Cardiac muscle cell (in vitro differentiated cells and primary cell): Measurements from ENCODE around the gene FAT4. TPM values are rescaled to one million over a fixed set of nuclear protein-coding genes. Genes with fewer than 3 reads are reported as not detected.

ENCODE experiments used
- DNase-seq, 2 donors: peaks; one replicate each; pipeline versions ENCODE4 v3.0.0 to v3.0.0-alpha.2; 2010 to 2017; ENCODE audit warnings: low read depth in 1 of 2, low spot score in 1 of 2
- H3K27ac ChIP-seq: fragments of 200-600 bp; sonication (generic); 2 replicates; pipeline ENCODE4 v1.5.1; 2016
- H3K27me3 ChIP-seq: fragments of 200-600 bp; sonication (generic); 2 replicates; pipeline ENCODE4 v1.6.0; 2016; ENCODE audit warnings: control low read depth
- H3K36me3 ChIP-seq: fragments of 200-600 bp; sonication (generic); 2 replicates; pipeline ENCODE4 v1.5.1; 2016; ENCODE audit warnings: control low read depth
- H3K4me1 ChIP-seq: fragments of 200-600 bp; sonication (generic); 2 replicates; pipeline ENCODE4 v1.8.1; 2017; ENCODE audit warnings: low read depth, mild to moderate bottlenecking, mixed run types
- H3K4me3 ChIP-seq: fragments of 200-600 bp; sonication (generic); 2 replicates; pipeline ENCODE4 v1.5.1; 2016; ENCODE audit warnings: mild to moderate bottlenecking
- H3K9me3 ChIP-seq: fragments of 200-600 bp; sonication (generic); 2 replicates; pipeline ENCODE4 v1.5.1; 2017; ENCODE audit warnings: low read depth, mild to moderate bottlenecking, control low read depth
- polyA plus RNA-seq: library from polyadenylated mRNA; unstranded; fragments of >200 nt; fragmentation: Nextera tagmentation; extraction: Ambion mirVana; gene quantifications from 2 replicates; pipeline ENCODE4 v1.2.1, GENCODE V29; 2016
- total RNA-seq: library from RNA; depleted of rRNA; stranded (reverse); fragments of >200 nt; gene quantifications from 2 replicates; pipeline ENCODE4 v1.2.3, GENCODE V29; 2016
- TF ChIP-seq, protein P1 (sequence below): IDR thresholded peaks from 2 replicates; pipeline ENCODE4 v1.5.1; 2012; ENCODE audit warnings: low read depth, mild to moderate bottlenecking, low read length

FAT4 gene
- total and polyA plus RNA-seq, 2 experiments from 2014 or later = 1.0 to 5.6 TPM

DNA sequence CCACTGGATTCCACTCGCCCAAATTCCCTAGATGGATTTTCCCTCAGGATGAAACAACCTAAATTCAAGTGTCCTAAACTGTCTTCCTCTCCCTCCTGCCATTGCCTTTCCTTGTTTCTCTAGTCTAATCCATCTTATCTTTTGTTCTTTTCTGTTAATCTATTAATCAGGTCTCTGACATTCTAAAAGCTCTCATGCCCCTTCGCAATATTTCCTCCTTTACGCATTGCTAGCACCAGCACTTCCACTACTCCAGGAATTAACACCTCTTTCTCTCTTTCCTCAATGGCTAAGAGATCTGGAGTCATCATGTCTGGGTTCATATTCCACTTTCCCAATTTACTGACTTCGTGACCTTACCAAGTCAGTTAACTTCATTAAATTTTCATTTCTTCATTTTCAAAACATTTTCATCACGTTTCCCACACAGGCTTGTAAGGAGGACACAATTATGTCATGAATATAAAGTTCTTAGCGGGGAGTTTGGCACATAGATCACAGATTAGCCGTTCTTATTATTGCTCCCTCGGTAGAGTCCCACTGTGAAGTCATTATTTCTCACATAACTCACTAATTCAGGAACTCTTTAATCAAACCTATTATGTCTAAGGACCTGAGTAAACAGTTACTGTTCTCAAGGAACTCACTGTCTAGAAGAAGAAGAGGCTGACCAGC, 45.3 kb downstream of the FAT4 start:
- DNase-seq = no peak
- Histone ChIP-seq H3K9me3 (no peaks in the 10 kb centered on the region), H3K27ac (no peak overlapping the region), H3K4me1 (peaks cover 7% of the 10 kb centered on the region), H3K27me3 (no peaks in the 10 kb centered on the region), H3K36me3 (no peaks in the 10 kb centered on the region), H3K4me3 (no peak overlapping the region)
- TF ChIP-seq, protein P1, sequence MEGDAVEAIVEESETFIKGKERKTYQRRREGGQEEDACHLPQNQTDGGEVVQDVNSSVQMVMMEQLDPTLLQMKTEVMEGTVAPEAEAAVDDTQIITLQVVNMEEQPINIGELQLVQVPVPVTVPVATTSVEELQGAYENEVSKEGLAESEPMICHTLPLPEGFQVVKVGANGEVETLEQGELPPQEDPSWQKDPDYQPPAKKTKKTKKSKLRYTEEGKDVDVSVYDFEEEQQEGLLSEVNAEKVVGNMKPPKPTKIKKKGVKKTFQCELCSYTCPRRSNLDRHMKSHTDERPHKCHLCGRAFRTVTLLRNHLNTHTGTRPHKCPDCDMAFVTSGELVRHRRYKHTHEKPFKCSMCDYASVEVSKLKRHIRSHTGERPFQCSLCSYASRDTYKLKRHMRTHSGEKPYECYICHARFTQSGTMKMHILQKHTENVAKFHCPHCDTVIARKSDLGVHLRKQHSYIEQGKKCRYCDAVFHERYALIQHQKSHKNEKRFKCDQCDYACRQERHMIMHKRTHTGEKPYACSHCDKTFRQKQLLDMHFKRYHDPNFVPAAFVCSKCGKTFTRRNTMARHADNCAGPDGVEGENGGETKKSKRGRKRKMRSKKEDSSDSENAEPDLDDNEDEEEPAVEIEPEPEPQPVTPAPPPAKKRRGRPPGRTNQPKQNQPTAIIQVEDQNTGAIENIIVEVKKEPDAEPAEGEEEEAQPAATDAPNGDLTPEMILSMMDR = no peak

DNA sequence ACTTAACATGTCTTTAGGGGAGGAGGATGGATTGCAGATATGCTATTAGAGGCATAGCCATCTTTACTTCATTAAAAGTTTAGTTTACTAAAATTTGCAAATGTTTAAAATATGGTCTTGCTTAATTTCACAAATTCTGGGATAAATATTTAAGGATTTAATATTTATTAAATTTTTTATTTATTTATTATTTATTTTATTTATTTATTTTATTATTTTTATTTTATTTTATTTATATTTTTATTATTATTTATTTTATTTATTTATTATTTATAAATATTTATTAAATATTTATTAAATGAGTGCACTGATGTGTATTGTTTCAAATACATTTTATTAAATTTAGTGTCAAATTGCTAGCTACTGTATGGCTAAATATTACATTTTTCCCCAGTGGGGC, 46.0 kb downstream of the FAT4 start:
- TF ChIP-seq, protein P1 = no peak
- H3K27ac ChIP-seq = no peak overlapping the region
- no peaks in the 10 kb centered on the region for H3K27me3 ChIP-seq
- peaks cover 7% of the 10 kb centered on the region for H3K4me1 ChIP-seq
- no peaks in the 10 kb centered on the region for H3K36me3 ChIP-seq
- H3K9me3 ChIP-seq = no peaks in the 10 kb centered on the region
- no peak overlapping the region for H3K4me3 ChIP-seq
- DNase-seq = no peak
